Heart left ventricle (tissue), 13 donors: Measurements from ENCODE around the gene GCC1.

Source experiments
- POLR2A ChIP-seq, 2 donors: fragments of 450-650 bp; IDR thresholded peaks; one replicate each; pipeline ENCODE4 v1.6.1; 2017; ENCODE audit warnings: antibody characterized with exemption in 2 of 2, mild to moderate bottlenecking in 2 of 2, moderate library complexity in 2 of 2
- TF ChIP-seq, protein P1 (sequence below), 12 donors: fragments of 200-600 bp; sonication (generic) in 4 of 12; IDR thresholded peaks; one replicate each; pipeline versions ENCODE4 v1.5.0 to v1.8.0; 2018 to 2022; ENCODE audit warnings: antibody characterized with exemption in 12 of 12, mild to moderate bottlenecking in 5 of 12
- donor health status: ischemic (EF 13 %, LVEDD 7.1; RV severe dilation, severe dysfunction).
- donor health status: DM: no; HTN: yes; CAD: no.
- donor health status: DM: no; HTN: no; CAD: no.
- donor health status: ischemic (EF 25% LVEDD 6.9; RV normal size, moderate dysfunction).
- donor health status: ischemic (EF 25% LVEDD 5.7; RV mildly dilated, moderate dysfunction).
- donor health status: ischemic (EF 35%, LVEDD 5.7; RV mildly dilated, moderate dysfunction).
- donor health status: nonischemic (EF 11% LVEDD 7.7; RV severe dilation, severe dysfunction).
- donor health status: DM: yes; HTN: yes; CAD: no.
- donor health status: PGD.
- donor health status: ischemic (EF 29% LVEDD 5.4; RV normal size, mild dysfunction).
- donor health status: nonischemic (EF 23%, LVEDD 6.1; RV moderate dilation, normal function).

DNA sequence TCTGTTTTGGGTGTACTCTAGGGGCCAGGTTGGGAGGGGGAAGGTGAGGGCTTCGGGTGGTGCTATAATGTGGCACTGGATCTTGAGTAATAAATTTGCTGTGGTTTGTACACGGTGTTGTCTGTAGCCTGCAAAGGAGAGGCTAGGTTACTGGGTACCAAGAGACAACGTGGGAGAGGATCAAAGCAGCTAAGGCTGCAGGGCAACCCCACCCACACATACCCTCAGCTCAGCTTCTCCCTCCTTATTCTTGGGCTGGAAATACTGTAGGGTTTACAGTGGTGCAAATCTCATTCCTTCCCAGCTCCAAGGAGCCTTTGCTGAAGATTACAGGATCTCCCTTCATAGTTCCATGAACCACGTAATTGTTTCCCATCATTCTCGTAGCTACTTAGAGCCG lies 6.2 kb upstream of the GCC1 start:
- TF ChIP-seq, protein P1, sequence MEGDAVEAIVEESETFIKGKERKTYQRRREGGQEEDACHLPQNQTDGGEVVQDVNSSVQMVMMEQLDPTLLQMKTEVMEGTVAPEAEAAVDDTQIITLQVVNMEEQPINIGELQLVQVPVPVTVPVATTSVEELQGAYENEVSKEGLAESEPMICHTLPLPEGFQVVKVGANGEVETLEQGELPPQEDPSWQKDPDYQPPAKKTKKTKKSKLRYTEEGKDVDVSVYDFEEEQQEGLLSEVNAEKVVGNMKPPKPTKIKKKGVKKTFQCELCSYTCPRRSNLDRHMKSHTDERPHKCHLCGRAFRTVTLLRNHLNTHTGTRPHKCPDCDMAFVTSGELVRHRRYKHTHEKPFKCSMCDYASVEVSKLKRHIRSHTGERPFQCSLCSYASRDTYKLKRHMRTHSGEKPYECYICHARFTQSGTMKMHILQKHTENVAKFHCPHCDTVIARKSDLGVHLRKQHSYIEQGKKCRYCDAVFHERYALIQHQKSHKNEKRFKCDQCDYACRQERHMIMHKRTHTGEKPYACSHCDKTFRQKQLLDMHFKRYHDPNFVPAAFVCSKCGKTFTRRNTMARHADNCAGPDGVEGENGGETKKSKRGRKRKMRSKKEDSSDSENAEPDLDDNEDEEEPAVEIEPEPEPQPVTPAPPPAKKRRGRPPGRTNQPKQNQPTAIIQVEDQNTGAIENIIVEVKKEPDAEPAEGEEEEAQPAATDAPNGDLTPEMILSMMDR (IDR thresholded peaks at IDR 0.05): no peak
- TF ChIP-seq POLR2A (IDR thresholded peaks at IDR 0.05): no peak
